Activated CD4-positive, CD25-positive, alpha-beta regulatory T cell treated with anti-CD3 and anti-CD28 coated beads, Interleukin-2, amount 50 U/mL, for 24 hours (primary cell): ENCODE measurements around the gene FOXF1.

Source experiments
- ATAC-seq, 2 donors: fragments of 150-1000 bp; cut with Tn5 transposase; one replicate each; pipeline ENCODE4 v1.10.0; 2021; ENCODE audit warnings: mild to moderate bottlenecking in 1 of 2, moderate library complexity in 1 of 2

Gene FOXF1

DNA sequence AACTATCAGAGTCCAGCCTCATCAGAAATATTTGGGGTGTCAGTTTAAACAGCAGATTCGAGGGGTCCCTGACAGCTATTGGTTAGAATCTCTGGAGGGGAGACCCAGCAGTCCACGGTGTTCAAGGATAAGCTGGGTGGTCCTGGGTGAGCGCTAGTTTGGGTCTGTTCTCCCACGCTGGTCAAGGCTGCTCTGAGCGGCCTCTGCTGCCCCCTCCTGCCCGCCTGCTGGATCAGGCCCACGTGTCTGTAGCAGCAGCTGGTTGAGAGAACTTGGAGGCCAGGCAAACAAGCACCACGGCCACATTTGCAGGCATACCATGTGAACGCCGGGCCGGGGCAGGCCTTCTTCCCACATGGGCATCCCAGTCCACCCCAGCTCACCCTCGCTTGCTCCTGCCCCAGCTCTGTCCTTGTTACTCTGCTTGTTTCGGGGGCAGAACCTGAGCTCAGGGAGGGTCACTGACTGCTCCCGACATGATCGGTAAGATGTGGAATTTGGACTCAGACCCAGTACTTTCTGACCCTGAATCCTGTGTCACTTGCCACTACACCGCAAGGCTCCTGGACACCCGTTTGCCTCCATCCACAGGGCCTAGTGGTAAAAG is 7.4 kb downstream of the FOXF1 start:
- no peak for ATAC-seq

DNA sequence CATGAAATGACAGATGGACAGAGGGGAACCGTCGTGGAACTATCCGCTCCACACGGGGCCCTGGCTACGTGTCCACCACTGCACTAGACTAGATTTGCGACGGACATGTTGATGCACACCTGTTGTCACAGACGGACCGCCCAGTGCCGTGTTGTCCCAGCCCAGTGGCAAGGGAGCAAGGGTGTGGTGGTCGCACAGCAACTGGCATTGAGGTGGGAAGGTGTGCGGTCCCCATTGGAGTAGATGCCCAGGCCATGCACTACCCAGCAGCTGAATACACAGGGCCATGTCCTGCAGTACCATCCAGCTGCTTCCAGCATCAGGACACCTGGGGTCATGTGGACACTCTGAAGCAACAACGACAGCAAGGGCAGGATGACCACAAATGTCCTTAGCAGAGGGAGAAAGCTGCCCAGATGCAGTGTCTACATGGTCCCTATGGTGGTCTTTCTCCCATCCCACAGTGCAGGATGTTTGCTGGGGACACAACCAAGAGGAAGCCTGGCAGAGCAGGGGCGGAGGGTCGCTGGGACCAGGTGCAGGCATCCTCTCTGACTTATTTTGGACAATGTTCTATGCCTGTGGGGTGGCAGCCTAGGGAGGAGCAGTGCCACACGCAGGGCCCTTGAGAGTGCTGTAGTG is 8.8 kb downstream of the FOXF1 start:
- no peak for ATAC-seq

DNA sequence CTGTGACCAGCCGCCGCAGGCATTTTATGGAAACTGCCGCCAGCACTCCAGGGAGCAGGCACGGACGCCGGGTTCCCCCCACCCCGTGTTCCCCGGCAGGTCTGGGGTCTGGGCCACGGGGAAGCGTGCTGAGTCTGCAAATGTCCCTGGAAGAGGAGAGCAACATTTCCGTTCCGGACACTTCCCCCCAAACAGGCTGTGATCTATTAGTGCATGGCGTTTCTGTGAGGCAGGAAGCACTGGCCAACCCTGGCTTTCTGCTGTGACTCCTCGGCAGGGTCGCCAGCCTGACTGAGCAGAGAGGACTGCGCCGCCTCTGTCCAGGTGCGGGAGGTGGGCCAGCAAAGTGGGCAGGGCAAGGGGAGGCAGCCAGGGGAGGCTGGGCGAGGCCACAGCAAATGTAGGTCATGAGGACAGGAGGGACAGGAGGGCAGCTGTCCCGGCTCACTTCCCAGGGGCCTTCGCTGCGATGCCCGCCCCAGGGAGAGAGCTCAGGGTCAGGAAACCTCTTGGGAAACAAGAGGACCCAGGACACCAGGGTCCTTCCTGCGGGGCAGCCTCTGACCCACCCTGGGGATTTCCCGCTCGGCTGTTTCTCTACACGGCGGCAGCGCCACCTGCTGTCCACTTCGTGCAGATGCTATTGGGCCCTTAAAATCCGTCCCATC is 9.5 kb downstream of the FOXF1 start:
- peak in 1 of 2 donors; percentile 49 for ATAC-seq

DNA sequence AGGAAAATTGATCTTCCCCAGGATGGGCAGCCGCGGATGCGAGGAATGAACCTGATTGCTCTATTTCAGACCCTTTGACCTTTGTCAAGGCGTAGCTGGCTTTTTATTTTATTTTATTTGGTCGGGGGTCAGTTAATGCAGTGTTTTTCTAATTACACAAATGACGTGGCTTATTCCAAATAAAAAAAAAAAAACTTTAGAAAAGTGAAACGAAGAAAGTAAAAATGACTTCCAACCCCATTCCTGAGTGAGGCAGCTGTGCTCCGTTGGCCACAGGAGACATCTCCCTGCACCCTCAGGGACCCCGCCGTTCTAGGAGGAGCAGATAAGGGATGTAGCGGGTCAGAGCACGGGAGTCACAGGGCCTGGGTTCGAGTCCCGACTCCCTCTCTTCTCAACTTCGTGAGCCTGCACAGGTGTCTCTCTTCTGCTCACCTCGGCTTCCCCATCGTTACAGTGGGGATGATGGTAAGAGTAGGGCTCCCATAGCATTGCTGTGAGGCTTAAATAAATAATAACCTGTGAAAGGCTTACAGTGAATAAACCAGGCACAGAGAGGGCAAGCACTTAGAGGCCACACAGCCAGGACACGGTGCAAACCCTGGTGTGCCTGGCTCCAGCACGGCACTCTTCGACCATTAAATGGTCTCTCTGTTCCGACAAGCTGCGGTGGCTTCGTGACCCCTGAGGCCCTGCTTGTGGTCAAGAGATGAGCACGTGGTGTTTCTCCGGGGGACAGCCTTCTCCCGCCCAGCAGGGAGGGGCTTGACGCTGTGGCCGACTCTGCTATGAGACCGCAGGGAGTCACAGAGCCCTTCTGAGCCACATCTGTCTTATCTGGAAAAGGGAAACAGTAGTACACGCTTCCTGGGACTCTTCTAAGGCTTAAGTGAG is 10.2 kb downstream of the FOXF1 start:
- ATAC-seq: no peak

DNA sequence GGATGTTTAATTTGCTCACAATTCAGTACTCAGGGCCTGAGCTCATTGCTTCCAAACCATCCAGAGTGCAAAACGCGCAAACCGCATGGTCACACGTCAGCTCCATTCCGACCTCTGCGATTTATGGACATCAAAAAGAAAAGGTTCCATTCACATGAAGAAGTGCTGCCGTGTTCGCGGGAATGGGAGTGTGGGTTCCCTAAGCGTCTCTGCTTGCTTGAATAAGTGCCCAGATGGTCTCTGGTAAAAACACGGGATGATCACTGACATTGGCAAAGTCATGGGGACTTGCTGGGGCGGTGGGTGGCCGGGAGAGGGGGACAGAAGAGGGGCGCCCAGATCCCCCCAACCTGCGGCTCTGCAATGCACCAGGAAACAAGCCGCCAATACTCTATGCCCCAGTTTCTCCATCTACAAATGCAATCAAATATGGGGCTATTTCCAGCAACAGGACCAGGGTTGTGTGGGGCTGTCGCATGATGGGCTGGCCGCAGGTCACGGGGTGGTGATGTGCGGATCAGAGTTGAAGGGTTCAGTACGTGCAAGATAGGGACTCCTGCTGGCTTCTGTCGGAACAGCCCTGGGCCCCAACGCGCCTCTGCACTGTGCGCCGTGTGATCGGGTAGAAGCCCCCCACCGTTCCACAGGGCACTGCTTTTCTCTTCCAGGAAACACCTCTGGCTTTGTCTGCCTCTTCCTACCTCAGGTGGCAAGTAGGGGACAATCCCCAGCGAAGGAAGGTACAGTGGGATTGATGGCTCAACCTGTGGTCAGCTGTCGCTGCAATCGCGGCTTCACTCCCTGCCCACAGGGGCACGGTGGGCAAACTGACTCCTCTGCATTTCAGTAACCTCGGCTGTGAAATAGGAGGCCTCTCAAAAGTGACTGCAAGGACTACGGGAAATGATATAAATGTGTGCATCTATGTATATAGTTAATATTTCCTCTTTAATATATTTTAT is 11.2 kb downstream of the FOXF1 start:
- ATAC-seq: no peak

DNA sequence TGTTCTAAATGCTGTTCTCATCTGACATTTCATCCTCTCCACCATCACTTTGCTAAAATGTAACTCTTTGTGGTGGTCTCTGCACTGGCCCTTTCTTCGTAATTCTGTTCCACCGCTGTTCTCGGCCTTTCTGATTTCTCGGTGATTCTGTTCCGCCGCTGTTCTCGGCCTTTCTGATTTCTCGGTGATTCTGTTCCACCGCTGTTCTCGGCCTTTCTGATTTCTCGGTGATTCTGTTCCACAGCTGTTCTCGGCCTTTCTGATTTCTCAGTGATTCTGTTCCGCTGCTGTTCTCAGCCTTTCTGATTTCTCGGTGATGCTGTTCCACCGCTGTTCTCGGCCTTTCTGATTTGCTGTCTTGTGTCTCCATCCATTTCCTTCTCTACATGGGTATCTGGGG is 12.3 kb downstream of the FOXF1 start:
- ATAC-seq: no peak

DNA sequence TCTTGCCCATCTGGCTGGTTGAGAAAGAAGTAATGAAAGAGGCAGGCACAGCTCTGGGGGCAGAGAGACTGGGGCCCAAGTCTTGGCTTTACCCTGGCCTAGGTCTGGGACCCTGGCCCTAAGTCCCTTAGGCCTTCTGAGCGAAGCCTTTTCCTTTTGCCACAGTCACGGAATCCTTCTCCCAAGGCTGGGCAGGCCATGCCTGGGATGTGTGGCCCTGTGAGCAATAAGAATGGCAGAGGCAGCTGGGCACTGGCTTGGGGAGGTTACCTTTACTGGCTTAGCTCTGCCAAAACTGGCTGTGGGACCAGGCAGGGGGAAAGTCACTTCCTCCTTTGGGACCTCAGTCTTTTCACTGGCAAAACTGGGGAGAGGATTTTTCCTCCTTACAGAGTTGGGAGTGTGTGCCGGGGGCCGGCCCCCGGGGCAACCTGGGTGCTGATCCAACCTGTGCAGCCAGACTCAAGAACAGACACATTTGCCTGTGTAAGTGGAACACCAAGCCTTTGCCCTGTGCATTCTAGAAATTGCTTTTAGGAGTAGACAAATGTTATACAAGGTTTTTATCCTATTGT is 12.9 kb downstream of the FOXF1 start:
- ATAC-seq: no peak

DNA sequence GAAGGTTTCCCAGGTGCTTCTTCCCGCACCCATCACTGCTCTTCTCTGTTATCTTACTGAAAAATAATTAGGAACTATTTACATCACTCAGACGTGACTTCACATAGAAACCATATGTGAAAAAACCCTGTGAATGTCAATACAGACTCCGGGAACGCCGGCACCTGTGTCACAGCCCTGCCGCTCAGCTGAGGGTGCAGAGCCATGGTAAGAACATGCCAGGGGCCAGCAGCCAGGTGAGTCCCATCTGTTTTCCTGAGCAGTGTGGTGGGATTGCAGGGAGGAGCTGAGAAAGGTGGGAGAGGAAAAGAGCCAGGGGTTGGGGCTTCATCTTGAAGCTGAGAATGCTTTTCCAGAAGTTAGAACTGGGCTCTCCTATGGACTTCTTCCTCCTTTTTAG is 13.7 kb downstream of the FOXF1 start:
- no peak for ATAC-seq

DNA sequence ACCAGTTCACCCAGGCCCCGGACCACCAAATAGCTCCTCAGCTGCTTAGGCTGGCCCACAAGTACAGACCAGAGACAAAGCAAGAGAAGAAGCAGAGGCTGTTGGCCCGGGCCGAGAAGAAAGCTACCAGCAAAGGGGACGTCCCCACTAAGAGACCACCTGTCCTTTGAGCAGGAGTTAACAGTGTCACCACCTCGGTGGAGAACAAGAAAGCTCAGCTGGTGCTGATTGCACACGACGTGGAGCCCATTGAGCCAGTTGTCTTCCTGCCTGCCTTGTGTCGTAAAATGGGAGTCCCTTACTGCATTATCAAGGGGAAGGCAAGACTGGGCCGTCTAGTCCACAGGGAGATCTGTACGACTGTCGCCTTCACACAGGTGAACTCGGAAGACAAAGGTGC is 15.4 kb downstream of the FOXF1 start:
- no peak for ATAC-seq

DNA sequence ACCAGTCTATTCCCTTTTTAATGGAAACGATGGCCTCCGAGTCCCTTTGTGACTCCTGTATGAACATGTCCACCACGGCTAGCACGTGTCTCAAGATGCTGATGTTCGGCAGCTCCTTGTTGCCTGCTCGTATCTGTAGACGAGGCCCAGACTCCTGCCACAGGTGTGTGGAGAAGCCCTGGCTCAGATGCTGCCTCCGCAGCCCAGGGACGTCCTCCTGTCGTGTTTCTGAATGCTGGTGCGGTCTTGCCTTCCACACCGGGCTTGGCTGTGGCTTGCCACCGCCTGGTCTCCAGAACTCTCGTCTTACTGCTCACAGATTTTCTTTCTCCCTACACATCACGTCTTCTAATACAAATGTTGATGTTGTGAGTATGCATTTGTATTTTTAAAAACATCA is 17.0 kb downstream of the FOXF1 start:
- ATAC-seq: no peak

DNA sequence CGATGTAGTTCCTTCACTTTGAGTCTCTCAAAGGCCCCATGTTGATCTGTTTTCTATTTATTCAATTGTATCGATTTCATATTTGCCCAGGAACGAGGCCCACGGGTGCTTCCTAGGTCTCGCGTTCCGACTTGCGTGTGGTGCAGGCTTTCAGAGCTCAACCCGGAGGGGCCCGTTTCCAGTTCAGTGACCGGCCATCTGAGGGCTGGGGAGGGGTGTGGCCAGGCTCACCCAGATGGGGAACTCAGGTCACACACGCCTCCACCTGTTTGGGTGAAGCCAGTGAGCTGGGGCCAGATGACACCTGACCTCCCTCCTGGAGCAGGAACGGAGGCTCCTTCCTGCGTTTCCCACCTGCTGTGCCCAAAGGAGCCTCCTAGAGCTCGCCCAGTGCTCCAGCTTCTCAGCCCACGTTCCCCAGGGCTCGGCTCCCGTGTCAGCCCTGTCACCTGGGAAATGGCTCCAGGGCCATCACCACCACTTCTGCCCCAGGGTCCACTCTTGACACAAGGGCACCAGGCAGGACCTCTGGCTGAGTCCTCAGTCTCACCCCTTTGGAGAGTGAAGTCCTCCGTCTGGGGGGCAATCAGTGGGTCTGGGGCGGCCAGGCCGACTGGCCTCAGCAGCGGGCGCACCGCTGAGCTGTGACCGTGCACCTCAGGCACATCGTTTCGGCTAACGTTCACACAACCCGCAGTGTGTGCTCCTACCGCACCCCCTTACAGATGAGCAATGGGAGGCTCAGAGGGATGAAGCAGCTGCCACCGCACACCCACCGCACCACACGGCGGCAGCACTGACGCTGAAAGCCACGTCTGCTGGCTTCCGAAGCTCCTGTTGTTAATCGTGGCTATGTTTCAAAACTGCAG is 18.0 kb downstream of the FOXF1 start:
- no peak for ATAC-seq

DNA sequence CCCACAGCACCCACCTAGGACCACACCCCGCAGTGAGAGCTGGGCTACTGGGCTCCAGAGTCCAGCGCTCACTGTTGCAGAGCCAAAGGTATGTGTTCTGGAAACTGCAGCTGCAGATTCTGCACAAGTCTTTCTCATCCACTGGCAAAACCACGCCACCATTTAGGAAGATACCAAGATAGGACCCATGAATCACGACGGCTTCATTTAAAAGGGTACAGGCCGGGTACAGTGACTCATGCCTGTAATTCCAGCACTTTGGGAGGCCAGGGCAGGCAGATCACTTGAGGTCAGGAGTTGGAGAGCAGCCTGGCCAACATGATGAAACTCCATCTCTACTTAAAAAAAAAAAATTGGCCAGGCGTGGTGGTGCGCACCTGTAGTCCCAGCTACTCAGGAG is 18.8 kb downstream of the FOXF1 start:
- no peak for ATAC-seq

DNA sequence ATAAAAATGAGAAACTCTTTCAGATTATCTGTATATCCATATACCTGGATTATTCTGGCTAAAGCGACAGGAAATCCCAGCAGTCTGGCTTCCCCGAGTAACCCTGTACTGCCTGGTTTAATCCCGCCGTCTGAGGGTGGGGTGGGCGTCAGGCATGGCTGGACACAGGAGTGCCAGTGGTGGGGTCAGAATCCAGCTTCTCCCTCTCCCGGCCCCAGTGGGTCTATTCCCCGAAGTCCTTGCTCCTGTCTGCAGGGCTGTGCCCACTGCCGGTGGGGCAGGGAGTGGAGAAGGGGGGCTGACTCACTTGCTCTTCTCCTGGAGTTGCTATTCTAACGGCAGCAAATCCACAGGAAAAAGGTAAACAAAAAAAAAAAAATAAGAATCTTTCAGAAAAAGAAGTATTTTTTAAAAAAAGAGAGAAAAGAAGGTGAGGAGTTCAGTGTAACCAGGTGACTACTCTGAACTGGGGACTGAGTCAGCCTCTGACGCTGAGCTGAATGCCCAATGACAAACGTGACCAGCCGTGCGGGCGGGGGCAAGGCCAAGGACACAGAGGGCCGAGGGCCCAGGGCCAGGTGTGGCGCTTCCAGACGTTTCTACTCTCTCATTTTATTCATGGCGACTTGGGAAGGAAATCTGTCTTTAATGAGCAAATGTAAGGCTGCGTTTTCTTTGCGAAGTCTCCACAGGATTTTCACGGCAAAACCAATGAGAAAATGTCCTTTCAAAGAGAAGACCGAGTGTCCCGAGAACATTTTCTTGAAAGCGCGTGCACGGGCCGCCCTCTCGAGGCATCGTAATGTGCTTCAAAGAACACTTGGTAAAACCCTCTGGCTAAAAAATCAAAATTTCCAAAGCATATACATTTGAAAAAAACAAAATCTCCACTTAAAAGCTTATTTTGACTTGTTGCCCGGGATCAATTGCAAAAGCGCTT is 20.2 kb downstream of the FOXF1 start:
- no peak for ATAC-seq

DNA sequence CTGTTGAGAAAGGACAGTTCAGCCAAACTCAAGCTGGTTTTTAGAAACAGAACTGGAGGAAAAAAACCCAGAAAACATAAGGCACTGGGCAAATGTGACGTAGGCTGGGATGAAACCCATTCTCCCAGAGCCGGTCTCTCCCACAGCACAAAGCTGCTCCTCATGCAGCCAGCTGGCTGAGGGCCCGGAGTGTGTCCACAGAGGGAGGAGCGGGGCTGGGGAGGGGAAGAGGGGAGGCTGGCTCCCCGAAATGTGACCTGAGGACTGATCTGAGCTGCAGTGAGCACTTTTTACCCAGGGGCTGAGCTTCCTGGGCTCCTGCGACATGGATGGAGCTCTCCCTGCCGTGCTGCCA is 20.8 kb downstream of the FOXF1 start:
- ATAC-seq: no peak

DNA sequence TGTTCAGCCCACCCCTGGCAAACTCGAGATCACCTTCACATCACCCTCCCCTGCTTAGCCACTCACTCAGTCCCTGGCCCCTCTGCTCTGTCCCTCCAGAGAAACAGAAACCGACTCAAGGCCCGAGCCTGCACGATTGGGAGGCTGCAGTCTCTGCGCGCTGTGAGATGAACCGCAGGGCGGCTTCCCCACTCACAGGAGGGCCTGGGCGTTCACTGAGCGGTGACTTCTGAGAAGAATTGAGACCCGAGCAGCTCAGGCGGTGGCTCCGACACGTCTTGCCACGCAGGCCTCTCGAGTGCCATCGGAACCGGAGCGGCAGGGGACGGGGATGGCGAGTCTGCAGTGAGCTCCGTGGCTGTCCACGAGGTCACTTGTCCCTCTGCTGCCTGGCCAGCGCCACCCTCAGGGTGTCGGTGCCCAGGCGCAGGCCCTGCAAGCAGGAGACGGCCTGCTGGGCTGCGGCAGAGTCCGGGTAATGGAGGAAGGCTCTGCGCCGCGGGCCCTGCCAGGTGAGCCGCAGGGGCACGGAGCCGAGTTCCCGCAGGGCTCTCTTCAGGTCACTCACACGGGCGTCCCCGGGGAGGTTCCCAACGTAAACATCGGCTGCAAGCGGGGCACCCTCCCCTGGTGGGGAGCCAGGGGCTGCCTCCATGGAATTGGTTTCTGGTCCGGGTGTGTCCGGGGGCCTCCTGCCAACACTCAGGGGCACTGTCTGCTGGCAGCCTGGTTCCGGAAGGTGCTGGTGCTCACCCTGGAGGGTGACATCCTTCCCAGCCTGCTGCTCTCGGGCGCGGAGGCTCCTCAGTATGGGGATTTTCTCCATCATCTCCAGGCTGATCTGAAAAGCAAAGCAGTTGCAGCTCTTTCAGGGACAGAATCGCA is 21.6 kb downstream of the FOXF1 start:
- ATAC-seq: no peak

DNA sequence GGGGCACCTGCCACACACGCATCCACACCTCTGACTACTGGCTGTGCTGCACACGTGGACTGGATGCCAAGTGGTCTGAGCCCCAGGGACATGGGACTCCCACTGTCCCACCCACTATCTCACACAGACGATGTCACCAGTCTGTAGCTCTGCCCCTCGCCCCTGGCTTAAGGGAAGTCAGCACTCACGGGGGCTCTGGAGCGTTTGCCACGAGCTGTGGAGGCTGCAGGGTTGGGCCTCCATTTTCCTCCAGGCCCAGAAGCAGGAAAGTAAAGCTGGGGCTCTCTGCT is 22.1 kb downstream of the FOXF1 start:
- no peak for ATAC-seq

DNA sequence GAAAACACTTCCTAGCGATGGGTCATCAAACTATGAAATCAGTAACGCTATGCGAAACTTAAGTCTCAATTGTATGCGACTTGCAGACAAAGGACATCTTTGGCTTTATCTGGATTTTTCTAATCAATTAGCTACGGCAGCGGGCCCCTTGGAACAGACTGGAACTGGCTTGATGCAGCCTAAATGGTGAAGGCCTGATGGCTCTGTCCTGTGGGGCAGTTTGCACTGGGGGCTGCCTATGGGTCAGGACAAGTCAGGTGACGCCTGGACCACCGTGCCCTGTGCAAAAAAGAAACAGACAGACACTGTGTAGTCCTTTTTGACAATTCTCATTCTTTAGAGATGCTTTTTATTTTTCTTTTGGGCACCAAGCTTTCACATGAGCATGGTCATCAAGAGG is 22.7 kb downstream of the FOXF1 start:
- no peak for ATAC-seq

DNA sequence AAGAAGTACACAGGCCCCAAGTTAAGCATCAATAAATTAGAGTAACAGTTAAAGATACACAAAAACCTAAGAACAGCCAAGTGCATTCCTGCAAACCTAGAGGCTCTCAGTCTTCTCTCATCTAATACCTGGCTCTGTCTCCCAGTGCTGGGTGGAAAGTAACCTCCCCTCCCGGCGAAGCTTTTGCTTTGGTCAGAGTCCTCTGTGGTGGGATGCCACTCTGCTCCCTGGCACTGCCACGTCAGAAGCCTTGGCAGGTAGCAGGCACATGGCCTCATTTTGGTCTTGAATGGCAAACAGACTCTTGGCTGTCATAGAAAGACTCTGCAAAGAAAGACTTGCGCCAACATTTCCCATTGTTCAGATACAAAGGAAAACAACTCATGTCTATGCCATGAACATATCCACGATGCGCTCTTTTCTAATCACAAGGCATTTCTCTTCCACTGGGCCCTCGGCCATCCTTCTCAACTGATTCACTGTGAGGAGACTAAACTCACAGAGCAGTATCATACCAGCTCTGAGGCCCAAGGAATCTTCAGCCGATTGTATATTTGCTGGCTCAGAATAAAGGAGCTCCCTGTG is 23.5 kb downstream of the FOXF1 start:
- ATAC-seq: no peak
